Keratinocyte (primary cell): ENCODE data around the gene MESP2. TPM values are rescaled to one million over a fixed set of nuclear protein-coding genes. Genes with fewer than 3 reads are reported as not detected.
A peak's percentile ranks its signal among the peaks of the same experiment; 100 is the strongest.

Experiments used
- DNase-seq: peaks from one replicate; pipeline ENCODE4 v3.0.0-alpha.2; 2011; ENCODE audit warnings: low read depth, missing footprints, low spot score
- FAIRE-seq: peaks from 2 replicates; lab custom pipeline; 2011; peaks lifted over from hg19 to GRCh38; lab: Jason Lieb, UNC
- H2AFZ ChIP-seq: 2 replicates; pipeline ENCODE4 v1.6.0; 2012; ENCODE audit warnings: low read length, control low read depth, inconsistent platforms; ENCODE audit not compliant: control insufficient read depth
- H3K27ac ChIP-seq: 2 replicates; pipeline ENCODE4 v1.5.1; 2011; ENCODE audit warnings: low read length; ENCODE audit not compliant: control insufficient read depth, insufficient read depth
- H3K27me3 ChIP-seq: 3 replicates; pipeline ENCODE4 v1.6.0; 2011; ENCODE audit warnings: low read length; ENCODE audit not compliant: control insufficient read depth, insufficient read depth; ENCODE audit errors: extremely low read depth
- H3K36me3 ChIP-seq, 2 experiments: 2 replicates in 1 of 2; 3 replicates in 1 of 2; pipeline ENCODE4 v1.5.1; 2011; ENCODE audit warnings: low read length in 2 of 2, mild to moderate bottlenecking in 1 of 2; ENCODE audit not compliant: control insufficient read depth in 2 of 2, insufficient read depth in 2 of 2; ENCODE audit errors: extremely low read depth in 1 of 2
- H3K4me1 ChIP-seq: 3 replicates; pipeline ENCODE4 v1.5.1; 2011; ENCODE audit warnings: low read length; ENCODE audit not compliant: control insufficient read depth, insufficient read depth; ENCODE audit errors: extremely low read depth
- H3K4me2 ChIP-seq: 3 replicates; pipeline ENCODE4 v1.6.0; 2011; ENCODE audit warnings: low read depth, low read length; ENCODE audit not compliant: control insufficient read depth, insufficient read depth; ENCODE audit errors: extremely low read depth
- H3K4me3 ChIP-seq, 3 experiments: fragments of 200-600 bp in 1 of 3; sonication (generic) in 1 of 3; 2 replicates in 2 of 3; 3 replicates in 1 of 3; pipeline ENCODE4 v1.5.1; 2011 to 2016; ENCODE audit warnings: low read length in 3 of 3, mild to moderate bottlenecking in 3 of 3, control low read depth in 2 of 3, inconsistent platforms in 1 of 3, low read depth in 1 of 3, mixed read lengths in 1 of 3, mixed run types in 1 of 3, moderate library complexity in 1 of 3; ENCODE audit not compliant: control insufficient read depth in 2 of 3, insufficient read depth in 2 of 3; ENCODE audit errors: extremely low read depth in 1 of 3
- H3K79me2 ChIP-seq: 2 replicates; pipeline ENCODE4 v1.6.0; 2012; ENCODE audit warnings: low read length; ENCODE audit not compliant: control insufficient read depth, insufficient read depth
- H3K9ac ChIP-seq: 3 replicates; pipeline ENCODE4 v1.6.0; 2011; ENCODE audit warnings: low read length; ENCODE audit not compliant: control insufficient read depth, insufficient read depth; ENCODE audit errors: extremely low read depth
- H3K9me1 ChIP-seq: 3 replicates; pipeline ENCODE4 v1.6.0; 2011; ENCODE audit warnings: low read length; ENCODE audit not compliant: control insufficient read depth, insufficient read depth; ENCODE audit errors: extremely low read depth
- H3K9me3 ChIP-seq: 2 replicates; pipeline ENCODE4 v1.5.1; 2012; ENCODE audit warnings: low read depth, low read length; ENCODE audit not compliant: control insufficient read depth
- H4K20me1 ChIP-seq: 3 replicates; pipeline ENCODE4 v1.6.0; 2011; ENCODE audit warnings: low read length; ENCODE audit not compliant: control insufficient read depth, insufficient read depth; ENCODE audit errors: extremely low read depth
- EZH2 ChIP-seq: IDR thresholded peaks from one replicate; pipeline ENCODE4 v1.6.1; 2012; ENCODE audit warnings: inconsistent platforms, mild to moderate bottlenecking, low read length, moderate library complexity
- dilution Hi-C: fragments of 300-500 bp; cut with MboI; formaldehyde crosslinking; loops from one replicate; pipeline ENCODE4 v1.7.0; 2020; ENCODE audit warnings: low sequenced_read_pairs; ENCODE audit not compliant: extremely low pct_ligation_motif_present
- polyA plus RNA-seq, 5 experiments: library from polyadenylated mRNA; depleted of rRNA in 3 of 5; stranded (reverse) in 3 of 5; stranded (forward) in 1 of 5; unstranded in 1 of 5; fragments of >200 nt; gene quantifications; 1 replicate in 1 of 5; 2 replicates in 3 of 5; 3 replicates in 1 of 5; pipeline versions ENCODE4 v1.2.1 to v1.2.3, GENCODE V29; 2011 to 2012; ENCODE audit warnings: missing spikeins in 2 of 5, low read depth in 1 of 5, low replicate concordance in 1 of 5
- TF ChIP-seq, protein P1 (sequence below), 3 experiments: IDR thresholded peaks in 1 of 3; conservative IDR thresholded peaks in 1 of 3; optimal IDR thresholded peaks in 1 of 3; 2 replicates in 2 of 3; 3 replicates in 1 of 3; pipeline versions ENCODE3 to v1.5.1; 2011; ENCODE audit warnings: low read length in 3 of 3, mild to moderate bottlenecking in 3 of 3, moderate library complexity in 2 of 3, control low read depth in 1 of 3, inconsistent platforms in 1 of 3; ENCODE audit not compliant: insufficient read depth in 2 of 3; ENCODE audit errors: extremely low read depth in 1 of 3

The MESP2 gene
- polyA plus RNA-seq, 1 donor (not counting 4 experiments of a cell fraction or from before 2014, with no cell fraction given), result 0.39 TPM

DNA sequence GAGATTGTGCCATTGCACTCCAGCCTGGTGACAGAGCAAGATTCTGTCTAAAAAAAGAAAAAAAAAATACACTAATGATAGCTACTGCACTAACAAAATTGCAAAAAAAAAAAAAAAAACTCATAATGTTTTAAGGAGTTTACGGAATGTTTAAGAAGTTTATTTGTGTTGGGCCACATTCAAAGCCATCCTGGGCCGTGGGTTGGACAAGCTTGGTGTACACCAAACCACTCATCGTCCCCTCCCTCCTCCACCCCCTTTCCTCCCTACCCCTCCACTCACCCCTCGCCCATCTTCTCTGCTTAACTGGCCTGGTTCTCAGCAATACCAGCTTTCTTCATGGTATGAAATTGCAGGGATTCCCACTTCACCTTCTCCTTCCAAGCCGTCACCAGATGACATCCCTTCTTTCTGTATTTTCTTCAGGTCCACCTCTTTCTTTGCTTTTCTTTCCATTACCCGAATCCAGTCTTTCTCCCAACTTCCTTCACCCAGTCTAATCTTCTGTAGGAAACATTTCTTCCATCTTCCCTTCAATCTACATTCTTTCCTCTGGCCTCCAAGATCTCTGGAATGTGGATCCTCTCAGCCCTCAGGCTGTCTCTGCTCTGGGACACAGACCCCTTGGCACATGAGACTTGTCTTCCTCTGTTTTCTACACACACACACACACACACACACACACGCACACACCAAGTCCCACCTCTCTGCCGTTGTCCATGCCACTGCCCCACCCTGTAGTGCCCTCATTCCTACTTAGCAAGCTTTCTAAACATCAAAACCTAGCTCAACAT is 21.6 kb upstream of the MESP2 start:
- H3K36me3 ChIP-seq, result no peaks in the 10 kb centered on the region
- DNase-seq (no peak), FAIRE-seq (peak; percentile 23)
- TF ChIP-seq, protein P1, sequence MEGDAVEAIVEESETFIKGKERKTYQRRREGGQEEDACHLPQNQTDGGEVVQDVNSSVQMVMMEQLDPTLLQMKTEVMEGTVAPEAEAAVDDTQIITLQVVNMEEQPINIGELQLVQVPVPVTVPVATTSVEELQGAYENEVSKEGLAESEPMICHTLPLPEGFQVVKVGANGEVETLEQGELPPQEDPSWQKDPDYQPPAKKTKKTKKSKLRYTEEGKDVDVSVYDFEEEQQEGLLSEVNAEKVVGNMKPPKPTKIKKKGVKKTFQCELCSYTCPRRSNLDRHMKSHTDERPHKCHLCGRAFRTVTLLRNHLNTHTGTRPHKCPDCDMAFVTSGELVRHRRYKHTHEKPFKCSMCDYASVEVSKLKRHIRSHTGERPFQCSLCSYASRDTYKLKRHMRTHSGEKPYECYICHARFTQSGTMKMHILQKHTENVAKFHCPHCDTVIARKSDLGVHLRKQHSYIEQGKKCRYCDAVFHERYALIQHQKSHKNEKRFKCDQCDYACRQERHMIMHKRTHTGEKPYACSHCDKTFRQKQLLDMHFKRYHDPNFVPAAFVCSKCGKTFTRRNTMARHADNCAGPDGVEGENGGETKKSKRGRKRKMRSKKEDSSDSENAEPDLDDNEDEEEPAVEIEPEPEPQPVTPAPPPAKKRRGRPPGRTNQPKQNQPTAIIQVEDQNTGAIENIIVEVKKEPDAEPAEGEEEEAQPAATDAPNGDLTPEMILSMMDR (optimal IDR thresholded peaks at IDR 0.05 in 1 of 3, IDR thresholded peaks at IDR 0.05 in 1 of 3, conservative IDR thresholded peaks at IDR 0.05 in 1 of 3; ENCODE audit: extremely low read depth in 1 of 3, insufficient read depth in 2 of 3, low read length in 3 of 3), result no peak
- no peak for TF ChIP-seq EZH2
- peaks cover 4% of the 10 kb centered on the region for H3K4me1 ChIP-seq
- H2AFZ ChIP-seq, result no peak overlapping the region
- no peak overlapping the region for H3K27ac ChIP-seq
- H3K9me3 ChIP-seq, result no peaks in the 10 kb centered on the region
- H3K9ac ChIP-seq, result no peak overlapping the region
- no peaks in the 10 kb centered on the region for H3K79me2 ChIP-seq
- H3K4me3 ChIP-seq, result no peak overlapping the region
- no peaks in the 10 kb centered on the region for H3K9me1 ChIP-seq
- H3K4me2 ChIP-seq, result no peak overlapping the region
- dilution Hi-C loops, result loop anchor here (25.0 kb wide), 1 partner anchor 108 kb away; no protein-coding TSS in a partner anchor
- no peaks in the 10 kb centered on the region for H4K20me1 ChIP-seq
- peaks cover 7% of the 10 kb centered on the region for H3K27me3 ChIP-seq

DNA sequence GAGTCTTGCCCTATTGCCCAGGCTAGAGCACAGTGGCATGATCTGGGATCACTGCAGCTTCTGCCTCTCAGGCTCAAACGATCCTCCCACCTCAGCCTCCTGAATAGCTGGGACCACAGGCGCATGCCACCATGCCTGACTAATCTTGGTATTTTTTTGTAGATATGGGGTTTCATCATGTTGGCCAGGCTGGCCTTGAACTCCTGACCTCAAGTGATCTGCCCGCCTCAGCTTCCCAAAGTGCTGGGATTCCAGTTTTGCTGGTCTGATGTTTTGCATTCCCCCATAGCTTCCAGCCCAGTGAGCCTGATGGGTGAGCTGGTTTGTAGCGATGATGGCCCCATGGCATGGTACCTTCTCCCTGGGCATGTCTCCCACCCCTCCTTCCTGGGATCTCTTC is 20.4 kb upstream of the MESP2 start:
- H3K9me3 ChIP-seq, result no peaks in the 10 kb centered on the region
- H3K79me2 ChIP-seq, result no peaks in the 10 kb centered on the region
- FAIRE-seq (no peak), DNase-seq (no peak)
- no peak overlapping the region for H3K9ac ChIP-seq
- no peak overlapping the region for H2AFZ ChIP-seq
- no peak overlapping the region for H3K4me2 ChIP-seq
- H3K27me3 ChIP-seq, result no peaks in the 10 kb centered on the region
- H3K27ac ChIP-seq, result no peak overlapping the region
- TF ChIP-seq, protein P1 (optimal IDR thresholded peaks at IDR 0.05 in 1 of 3, IDR thresholded peaks at IDR 0.05 in 1 of 3, conservative IDR thresholded peaks at IDR 0.05 in 1 of 3; ENCODE audit: extremely low read depth in 1 of 3, insufficient read depth in 2 of 3, low read length in 3 of 3), result no peak
- no peak for TF ChIP-seq EZH2
- H3K4me3 ChIP-seq, result no peak overlapping the region
- no peaks in the 10 kb centered on the region for H4K20me1 ChIP-seq
- no peaks in the 10 kb centered on the region for H3K9me1 ChIP-seq
- dilution Hi-C loops, result loop anchor here (25.0 kb wide), 1 partner anchor 107 kb away; no protein-coding TSS in a partner anchor
- H3K36me3 ChIP-seq, result no peaks in the 10 kb centered on the region
- H3K4me1 ChIP-seq, result peaks cover 5% of the 10 kb centered on the region
